ENCODE results near the gene PEAK3.
A peak's percentile ranks its signal among the peaks of the same experiment; 100 is the strongest.

The PEAK3 gene

GRCh38 chr19:2315121-2315817 lies 33.3 kb upstream of the PEAK3 start:
- DNase-seq = no peak

GRCh38 chr19:2312820-2313501 lies 31.0 kb upstream of the PEAK3 start:
- no peak for DNase-seq

GRCh38 chr19:2311093-2311492 lies 29.1 kb upstream of the PEAK3 start:
- no peak for DNase-seq

- no peak for DNase-seq
Observed at GRCh38 chr19:2309734-2310362, 27.9 kb upstream of the PEAK3 start.

- peak in 1 of 5 experiments; percentile 31 for DNase-seq
Observed at GRCh38 chr19:2308114-2308556, 26.2 kb upstream of the PEAK3 start, which contains the start of gene LINGO3. Gene LINGO3, minus strand, starts transcription at chr19:2308154. Its CDS starts 16,378 bp downstream, at chr19:2291776.

- DNase-seq = no peak
Observed at GRCh38 chr19:2307518-2308012, 25.6 kb upstream of the PEAK3 start.

GRCh38 chr19:2306971-2307370 lies 25.0 kb upstream of the PEAK3 start:
- DNase-seq = no peak

GRCh38 chr19:2306281-2306806 lies 24.4 kb upstream of the PEAK3 start:
- no peak for DNase-seq

GRCh38 chr19:2305452-2306280 lies 23.7 kb upstream of the PEAK3 start:
- no peak for DNase-seq

GRCh38 chr19:2303211-2303798 lies 21.3 kb upstream of the PEAK3 start:
- DNase-seq = no peak

- no peak for DNase-seq
Observed at GRCh38 chr19:2302319-2303210, 20.6 kb upstream of the PEAK3 start.

- no peak for DNase-seq
Observed at GRCh38 chr19:2300533-2300932, 18.6 kb upstream of the PEAK3 start.

- no peak for DNase-seq
Observed at GRCh38 chr19:2296141-2296540, 14.2 kb upstream of the PEAK3 start.

GRCh38 chr19:2294687-2295335 lies 12.8 kb upstream of the PEAK3 start:
- DNase-seq = no peak

GRCh38 chr19:2291185-2291751 lies 9.3 kb upstream of the PEAK3 start:
- DNase-seq = no peak

GRCh38 chr19:2290441-2291184 lies 8.6 kb upstream of the PEAK3 start:
- DNase-seq = peak in 1 of 5 experiments; percentile 55

- peak in 2 of 5 experiments; percentile 41 to 88 for DNase-seq
Observed at GRCh38 chr19:2289714-2290435, 7.9 kb upstream of the PEAK3 start.

Data from T-helper 2 cell (primary cell).